IPS DF 4.7 (cell line): ENCODE results near the gene UMAD1.

ENCODE experiments used
- DNase-seq: peaks from one replicate; pipeline ENCODE4 v3.0.0-alpha.2; 2013; ENCODE audit warnings: low spot score; ENCODE audit errors: extremely low read depth

Gene UMAD1

DNA sequence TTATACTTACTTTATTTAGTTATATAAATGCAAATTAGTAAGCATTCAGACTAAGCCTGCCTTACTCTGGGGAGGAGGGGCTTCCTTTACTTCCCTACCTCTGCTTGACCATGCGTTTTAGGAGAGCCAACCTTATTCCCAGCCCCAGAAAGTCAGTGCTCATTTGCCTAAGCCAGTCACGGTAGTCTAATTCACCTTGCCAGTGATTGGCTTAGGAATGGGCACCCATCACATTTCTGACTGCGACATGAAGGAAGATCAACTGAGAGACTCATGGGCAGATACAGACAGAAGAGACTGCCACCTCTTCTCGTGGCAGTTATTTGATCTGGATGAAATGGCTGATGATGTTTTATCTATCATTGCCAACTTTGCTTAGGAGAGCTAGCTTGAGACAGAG, 48.4 kb downstream of the UMAD1 start:
- no peak for DNase-seq

DNA sequence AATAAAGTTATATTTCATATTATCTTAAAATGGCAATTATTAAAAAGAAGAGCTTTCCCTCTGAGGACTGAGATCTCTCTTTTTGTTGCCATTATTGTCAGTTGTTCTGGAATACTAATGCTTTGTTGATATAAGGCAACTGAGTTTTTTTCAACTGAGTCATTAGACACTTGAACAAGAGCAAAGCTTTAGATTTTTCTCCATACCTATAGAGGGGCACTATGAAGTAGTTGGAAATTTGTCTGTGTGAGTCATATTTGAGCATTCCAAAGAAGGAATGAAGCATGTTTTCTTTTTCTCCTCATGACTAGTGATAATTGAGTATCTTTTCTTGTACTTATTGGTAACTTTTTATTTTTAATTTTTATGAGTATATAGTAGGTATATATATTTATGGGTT, 53.3 kb downstream of the UMAD1 start:
- DNase-seq, result no peak

DNA sequence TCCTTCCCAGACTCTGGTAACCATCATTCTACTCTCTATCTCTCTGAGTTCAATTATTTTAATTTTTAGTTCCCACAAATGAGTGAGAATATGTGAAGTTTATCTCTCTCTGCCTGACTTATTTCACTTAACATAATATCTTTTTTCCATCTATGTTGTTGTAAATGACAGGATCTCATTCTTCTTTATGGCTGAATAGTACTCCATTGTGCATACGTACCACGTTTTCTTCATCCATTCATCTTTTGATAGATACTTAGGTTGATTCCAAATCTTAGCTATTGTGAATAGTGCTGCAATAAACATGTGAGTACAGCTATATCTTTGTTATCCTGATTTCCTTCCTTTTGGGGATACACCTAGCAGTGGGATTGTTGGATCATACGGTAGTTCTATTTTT, 54.0 kb downstream of the UMAD1 start:
- DNase-seq, result no peak

GRCh38 chr7:7695111-7695817, 54.7 kb downstream of the UMAD1 start:
- no peak for DNase-seq

- no peak for DNase-seq
These were observed 56.0 kb downstream of the UMAD1 start for GRCh38 chr7:7696458-7697119.

- DNase-seq, result no peak
These were observed 58.4 kb downstream of the UMAD1 start for GRCh38 chr7:7698930-7699329.

GRCh38 chr7:7699380-7699779, 58.8 kb downstream of the UMAD1 start:
- no peak for DNase-seq

DNA sequence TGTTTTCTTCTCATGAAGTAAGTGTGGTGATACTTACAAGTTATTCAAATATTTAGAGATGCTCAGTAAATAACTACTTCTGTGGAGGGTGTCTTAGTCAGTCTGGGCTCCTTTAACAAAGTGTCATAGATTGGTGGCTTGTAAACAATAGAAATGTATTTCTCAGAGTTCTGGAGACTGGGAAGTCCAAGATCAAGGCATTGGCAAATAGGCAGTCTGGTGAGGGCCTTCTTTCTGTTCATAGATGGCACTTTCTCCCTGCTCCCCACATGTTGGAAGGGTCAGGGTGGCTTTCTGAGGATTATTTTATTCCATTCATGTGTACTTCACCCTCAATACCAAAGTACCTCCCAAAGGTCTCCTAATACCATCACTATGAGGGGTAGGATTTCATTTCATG, 59.4 kb downstream of the UMAD1 start:
- no peak for DNase-seq

DNA sequence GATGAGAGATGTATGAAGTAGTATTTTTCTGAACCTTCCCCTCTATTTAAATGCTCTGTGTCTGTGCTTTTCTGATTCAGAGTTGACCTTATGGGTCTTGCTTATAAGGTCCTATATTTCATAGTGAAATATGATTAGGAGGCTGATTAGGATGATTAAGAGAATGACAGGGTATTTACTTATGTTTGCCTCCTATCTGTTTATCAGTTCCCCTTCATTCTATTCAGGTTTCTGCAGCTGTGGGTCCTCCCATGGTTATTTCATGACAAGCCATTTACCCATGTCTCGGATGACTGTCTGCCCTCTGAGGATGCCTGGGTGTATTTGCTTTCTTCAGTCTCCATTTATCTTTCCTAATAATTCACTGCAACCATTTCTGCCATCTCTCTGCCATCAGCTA, 61.0 kb downstream of the UMAD1 start:
- DNase-seq, result no peak

DNA sequence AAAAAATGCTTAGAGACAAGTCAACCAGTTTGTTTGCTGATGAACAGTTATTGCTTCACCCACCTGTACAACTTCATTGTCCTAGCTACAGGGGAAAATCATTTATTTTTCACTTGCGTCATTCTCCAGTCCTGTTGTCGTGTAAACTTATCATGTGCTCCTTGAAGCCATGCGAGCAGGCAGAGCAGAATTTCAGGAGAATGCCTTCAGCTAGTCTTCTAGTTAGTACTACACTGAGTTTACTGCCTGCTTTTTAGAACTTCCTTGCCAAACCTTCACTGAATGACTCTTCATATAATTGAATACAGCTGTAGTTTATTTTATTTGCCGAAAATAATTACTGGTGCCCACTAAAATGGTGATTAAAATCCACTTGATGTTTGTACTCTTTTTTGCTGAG, 62.3 kb downstream of the UMAD1 start:
- DNase-seq, result no peak

GRCh38 chr7:7703427-7703826, 62.9 kb downstream of the UMAD1 start:
- DNase-seq, result no peak

DNA sequence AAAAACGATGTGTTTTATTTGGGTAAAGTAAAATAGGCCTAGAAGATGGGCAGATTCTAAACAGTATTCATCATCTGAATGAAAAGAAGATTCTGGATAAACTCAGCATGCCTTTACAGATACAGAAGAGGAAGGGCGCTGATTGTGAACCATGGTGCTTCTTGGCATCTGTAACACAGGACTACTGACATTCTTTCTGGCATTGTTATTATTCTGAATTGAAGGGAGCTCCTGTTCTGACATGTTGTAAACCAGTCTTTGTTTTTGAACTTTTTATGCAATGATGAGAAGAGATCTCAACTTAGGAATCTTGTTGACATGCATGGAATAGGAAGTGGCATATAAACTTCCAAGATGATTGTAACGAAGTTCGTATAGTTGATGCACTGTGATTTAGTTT, 64.3 kb downstream of the UMAD1 start:
- no peak for DNase-seq

DNA sequence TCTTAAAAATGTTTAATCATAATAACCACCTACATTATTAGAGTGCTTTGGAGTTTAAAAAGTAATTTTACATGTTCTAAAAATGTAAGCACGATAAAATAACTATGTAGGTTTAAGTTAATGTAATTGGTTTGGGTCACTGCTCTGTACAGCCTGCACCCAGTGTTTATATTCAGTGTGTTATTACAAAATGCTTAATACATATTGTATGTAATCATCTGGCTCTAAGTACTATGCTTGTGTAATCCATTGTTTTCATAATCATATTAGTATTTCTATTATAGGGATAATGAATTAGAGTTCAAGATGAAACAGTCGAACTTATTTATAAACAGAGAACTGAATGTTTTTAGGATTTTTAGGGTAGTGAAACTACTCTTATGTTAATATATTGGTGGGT, 64.8 kb downstream of the UMAD1 start:
- no peak for DNase-seq

DNA sequence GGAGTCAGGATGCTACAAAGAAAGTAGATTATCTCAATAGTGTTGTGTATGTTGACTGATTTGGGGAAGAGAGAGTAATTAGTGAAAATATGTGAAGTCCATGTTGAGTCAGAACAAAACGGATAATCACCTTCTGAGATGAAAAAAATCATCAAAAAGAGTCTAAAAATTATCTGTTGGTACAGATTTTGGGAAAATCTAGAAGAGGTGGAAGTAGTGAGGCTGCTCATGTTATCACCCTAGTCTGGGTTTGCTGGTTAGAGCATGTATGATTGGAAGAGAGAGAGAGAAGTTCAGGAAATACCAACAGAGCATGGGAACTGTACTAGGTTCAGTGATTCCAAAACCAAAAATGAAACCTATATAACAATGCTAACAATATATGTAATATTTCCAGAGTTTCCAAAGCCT, 65.6 kb downstream of the UMAD1 start:
- DNase-seq, result no peak

DNA sequence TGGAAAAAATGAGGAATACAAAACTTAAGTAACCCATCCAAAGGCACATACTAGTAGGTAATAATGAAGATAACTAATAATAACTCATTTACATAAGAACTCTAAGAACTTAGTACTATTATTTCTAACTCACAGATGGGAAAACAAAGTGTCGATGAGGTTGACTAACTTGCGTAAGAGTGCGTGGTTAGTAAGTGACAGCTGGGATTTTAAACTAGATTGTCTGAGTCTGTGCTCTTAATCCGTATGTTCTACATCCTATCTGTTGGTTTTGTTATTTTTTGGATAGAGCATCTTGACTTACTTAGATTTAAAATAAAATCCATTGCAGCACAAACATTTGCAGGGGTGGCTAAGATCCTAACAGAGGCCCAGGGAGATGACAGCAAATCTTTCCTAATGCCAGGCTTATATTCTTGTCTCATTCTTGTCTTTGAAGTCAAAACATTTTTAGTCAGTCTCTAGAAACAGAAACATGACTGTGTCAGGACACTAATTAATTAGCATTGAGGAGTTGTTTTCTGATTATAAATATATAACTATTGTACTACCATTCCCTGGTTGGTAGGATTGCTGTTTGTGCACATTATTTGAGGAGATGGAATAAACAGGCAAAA, 66.1 kb downstream of the UMAD1 start:
- DNase-seq, result no peak

GRCh38 chr7:7707246-7707645, 66.7 kb downstream of the UMAD1 start:
- no peak for DNase-seq

DNA sequence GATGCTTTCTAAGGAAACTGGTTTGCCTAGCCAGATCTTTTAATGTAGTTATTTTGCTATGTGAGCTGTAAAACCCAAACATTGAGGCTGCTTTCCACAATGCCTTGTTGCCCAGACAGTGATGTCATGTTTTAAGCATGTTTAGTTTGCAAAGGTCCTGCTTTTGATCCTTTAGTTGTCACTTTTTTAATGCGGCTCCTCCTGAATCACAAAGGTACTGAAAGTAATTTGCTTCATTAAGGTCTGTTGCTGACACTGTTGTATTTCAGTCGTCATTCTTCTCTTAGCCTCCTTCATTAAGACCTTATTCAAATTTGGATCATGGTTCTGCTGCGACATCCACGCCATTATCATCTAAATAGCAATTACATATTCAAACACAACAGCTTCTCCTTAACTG, 67.3 kb downstream of the UMAD1 start:
- no peak for DNase-seq

DNA sequence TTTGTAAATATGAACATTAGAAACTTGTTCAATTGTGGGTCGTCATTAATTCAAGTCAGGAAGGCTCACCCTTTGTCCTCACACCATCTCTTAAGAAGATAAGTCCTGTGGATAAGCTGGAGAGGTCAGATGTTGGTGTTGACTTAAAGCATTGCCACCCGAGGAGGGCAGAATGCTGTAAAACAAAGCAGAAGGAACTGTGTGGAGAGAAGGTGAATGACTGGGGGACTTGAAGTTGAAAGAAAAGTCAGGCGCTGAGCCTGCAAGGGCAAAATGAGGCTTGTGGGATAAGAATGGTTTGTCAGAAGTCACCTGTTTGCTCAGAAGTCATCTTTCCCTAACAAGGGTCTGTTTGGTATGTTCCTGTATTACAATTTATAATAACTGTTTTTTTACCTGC, 68.7 kb downstream of the UMAD1 start:
- peak; percentile 28 for DNase-seq

GRCh38 chr7:7710469-7710868, 69.9 kb downstream of the UMAD1 start:
- no peak for DNase-seq

GRCh38 chr7:7713730-7714129, 73.2 kb downstream of the UMAD1 start:
- DNase-seq, result no peak

DNA sequence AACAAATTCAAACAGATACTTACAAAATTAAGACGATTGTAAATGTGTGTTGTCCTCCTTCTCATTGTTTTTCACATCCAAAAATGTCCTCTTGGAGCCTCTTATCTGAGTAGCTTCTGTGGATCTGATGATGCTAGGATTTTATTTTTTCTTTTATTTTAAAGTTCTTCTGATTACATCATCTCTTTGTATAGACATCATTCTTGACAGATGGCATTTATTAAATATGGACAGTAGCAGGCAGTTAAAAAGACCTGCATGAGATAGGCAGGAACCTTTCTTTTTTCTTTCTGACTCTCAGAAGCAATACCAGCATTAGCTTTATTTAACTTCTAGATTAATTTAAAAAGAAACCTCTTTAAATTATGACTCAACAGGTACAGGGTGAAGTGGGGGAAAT, 77.9 kb downstream of the UMAD1 start, which contains the start of gene RPA3:
RPA3 (minus strand) TSS at position 116 of the 400 bp plus-strand sequence. CDS start 78,189 bp downstream, outside the sequence.
- DNase-seq, result no peak

- no peak for DNase-seq
These were observed 78.7 kb downstream of the UMAD1 start for GRCh38 chr7:7719236-7719635.

- no peak for DNase-seq
These were observed 79.6 kb downstream of the UMAD1 start for GRCh38 chr7:7720193-7720592.
